CD4-positive, alpha-beta T cell treated with Interleukin-15 for 1 hour (primary cell): Measurements from ENCODE around the gene CPE.

ENCODE experiments used
- DNase-seq: peaks from one replicate; pipeline ENCODE4 v3.0.0-alpha.2; 2020

Gene CPE

DNA sequence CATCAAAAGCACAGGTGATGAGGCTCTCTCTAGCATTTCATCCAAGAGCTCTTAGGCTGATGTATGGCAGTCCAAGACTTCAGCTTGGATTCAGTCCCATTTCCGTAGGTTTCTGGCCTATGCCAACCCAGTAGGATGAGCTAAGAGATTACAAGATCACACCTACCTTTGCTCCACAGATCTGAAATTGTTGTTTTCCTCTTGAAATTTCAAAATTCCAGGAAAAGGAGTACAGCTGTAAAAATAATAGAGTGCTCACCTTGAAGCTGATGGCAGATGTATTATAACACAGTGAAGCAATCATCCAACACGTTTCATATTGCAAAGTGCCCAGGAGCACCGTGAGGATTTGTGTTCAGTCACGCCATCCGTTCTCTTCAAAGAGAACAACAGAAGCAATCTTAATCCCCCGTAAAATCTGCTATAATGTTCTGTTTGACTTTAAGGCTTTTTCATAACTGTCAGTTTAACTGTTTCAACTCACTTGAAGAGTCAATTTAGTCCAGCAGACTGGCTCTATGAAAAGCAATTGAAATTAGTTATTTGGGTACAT is 137.5 kb downstream of the CPE start:
- no peak for DNase-seq

DNA sequence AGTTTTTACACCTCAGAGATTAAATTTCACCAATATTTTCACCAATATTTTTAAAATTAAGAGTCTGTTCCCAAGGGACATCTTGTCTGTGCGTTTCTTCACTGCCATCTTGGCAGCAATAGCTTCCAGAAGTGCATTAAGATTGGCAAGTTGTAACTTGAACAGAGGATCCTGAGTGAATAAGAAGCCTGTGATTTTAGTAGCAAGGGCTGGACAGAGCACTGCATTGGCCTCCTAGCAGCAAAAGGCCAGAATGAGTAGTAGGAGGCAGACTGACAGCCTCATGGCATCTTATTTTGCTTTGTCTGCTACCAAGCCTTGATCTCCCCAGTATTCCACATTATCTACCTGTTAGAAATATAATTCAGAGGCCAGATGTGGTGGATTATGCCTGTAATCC is 138.4 kb downstream of the CPE start:
- DNase-seq = no peak

DNA sequence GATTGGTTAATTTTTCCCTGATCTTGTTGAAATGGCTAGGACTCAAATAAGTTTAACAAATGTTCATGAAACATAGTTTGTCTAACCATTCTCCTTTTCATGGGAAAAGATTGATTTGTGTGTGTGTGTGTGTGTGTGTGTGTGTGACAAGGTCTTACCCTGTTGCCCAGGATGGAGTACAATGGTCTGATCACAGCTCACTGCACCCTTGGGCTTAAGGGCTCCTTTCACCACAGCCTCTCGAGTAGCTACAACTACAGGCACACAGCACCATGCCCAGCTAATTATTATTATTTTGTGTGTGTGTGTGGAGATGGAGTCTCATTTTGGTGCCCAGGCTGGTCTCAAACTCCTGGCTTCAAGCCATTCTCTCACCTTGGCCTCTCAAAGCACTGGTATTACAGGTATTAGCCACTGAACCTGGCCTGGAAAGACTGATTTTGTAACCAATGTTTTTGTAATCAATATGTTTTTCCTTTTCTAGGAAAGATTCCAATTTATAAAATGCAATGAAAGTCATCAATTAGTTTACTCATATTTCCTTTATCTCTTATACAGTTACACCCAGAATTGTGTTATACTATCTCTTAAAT is 139.3 kb downstream of the CPE start:
- DNase-seq = no peak

DNA sequence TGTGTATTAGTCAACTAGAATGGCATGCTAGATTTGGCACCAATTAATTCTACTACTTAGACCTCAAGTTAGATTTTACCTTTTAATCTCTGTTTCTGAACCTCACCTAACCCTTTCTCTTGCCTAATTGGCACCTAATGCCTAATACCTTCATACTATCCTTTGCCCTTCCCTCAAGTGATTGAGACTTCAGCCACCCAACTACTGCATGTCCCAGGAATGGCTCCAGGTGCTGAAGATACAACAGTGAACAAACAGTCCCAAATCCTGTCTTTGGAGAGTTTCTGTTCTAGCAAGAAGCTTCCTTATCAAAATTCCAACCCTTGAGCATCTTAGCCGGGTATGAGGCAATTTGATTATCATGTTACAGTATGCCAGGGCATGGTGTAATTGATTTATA is 139.9 kb downstream of the CPE start:
- DNase-seq = no peak

DNA sequence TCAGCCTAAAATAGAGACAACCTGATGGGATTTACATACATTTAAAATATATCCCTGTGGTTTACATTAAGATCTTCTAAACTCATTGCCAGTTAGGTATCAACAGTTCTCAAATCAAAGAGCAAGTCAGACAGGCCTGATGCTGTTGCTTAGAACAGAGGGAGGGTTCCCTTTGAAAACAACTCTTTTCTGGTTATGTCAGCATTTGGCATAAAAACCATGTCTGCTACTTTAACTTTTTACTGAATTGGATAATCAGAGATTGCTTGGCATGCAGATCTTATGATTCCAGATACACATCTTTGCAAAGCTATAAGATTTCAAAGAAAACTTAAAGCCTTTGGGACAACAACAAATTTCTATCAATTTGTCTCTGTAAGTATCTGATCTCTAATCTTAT is 140.8 kb downstream of the CPE start:
- no peak for DNase-seq

DNA sequence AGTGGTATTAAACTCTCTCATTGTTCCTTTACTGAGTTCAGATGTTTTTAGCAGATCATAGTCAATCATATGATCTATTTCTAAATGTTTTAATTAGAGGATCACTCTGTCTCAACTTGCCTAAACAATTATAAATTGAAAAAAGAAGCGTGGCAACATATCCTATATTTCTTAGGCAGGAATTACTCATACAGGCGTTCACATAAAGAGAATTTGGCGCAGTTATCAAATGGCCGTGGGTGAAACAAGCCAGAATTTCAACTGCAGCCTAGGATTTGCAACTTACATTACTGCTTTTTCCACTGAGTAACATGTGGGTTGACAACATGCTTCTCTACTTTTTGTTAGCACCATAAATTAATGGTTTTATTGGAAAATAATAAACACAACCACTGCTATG is 141.3 kb downstream of the CPE start:
- DNase-seq = no peak

DNA sequence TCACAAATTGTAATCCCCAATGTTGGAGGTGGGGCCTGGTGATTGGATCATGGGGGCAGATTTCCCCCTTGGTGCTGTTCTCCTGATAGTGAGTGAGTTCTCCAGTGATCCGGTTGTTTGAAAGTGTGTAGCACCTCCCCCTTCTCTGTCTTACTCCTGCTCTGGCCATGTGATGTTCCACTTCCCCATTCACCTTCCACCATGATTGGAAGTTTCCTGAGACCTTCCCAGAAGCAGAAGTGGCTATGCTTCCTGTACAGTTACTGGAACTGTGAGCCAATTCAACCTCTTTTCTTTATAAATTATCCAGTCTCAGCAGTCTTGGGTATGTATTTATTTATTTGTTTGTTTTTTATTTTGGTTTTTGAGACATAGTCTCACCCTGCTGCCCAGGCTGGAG is 143.2 kb downstream of the CPE start:
- no peak for DNase-seq

DNA sequence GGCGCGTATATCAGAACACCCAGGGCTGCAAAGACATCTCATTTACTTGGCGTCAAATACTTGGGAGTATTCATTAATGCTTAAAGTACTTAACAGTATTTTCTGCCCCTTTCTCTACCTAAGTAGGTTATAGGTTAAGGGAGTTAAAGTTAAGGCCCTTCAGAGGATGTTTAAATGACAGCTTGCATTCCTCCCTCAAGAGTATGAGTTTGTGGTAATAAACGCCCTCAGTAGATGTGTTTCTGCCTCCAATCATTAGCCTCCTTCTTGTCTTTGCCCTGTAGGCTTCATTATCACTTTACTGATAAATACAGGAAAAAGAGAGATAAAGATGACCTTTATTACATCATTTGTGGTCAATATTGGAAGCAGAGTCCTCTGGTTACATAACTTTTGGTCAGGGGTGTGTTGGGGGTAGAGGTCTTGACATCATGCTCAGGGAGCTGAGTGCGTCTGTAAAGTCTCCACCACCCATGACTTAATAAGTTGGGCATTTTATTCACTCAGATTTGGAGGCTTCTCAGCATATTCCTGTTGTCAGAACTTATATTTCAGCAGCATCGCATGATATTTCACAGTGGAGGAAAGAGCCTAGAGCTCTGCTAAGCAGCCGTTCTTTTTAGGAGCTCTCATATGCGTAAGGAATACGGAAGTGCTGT is 145.9 kb downstream of the CPE start:
- no peak for DNase-seq

DNA sequence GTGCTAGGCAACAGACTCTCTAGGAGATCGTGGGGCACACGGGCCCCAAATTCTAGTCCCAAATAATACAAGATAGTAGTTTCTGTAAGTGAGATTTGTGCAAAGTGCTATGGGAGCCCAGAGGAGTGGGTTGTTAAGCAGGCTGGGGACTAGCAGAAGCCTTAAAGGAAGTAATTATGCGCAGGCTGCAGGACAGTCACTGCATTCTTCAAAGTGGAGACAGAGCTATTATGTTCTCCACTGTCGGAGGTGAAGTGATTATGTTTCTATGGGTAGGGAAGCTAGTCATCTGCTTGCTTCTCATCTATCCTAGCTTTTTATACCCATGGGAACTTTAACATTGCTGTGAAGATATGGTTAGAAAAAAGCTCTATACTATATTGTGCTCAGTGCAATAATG is 154.2 kb downstream of the CPE start:
- no peak for DNase-seq

DNA sequence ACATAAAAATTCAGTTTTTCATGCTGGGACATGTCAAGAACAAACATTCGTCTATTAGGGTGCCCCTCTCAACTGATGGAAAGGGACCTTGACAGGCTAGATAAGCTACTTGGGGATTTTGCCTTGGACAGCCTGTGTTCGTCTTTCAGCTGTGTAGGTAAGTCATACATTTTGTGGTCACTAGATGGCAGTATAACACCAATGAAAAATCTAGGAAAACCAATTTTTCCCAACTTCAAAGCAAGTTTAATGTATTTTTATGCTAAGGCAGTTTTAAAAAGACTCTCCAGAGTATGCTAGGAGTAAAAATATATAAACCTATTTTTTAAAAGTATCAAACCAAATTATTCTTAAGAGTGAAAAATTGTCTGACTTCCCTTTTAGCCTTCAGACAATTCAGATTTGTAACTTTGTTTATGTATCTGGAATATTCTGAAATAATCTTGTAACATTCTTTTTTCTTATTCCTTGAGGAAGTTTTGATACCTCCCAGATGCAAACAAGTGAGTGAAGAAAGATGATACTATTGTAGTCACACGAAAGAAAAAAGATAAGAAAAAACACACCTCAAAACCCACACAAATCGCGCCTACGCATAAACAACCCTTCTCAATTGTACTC is 158.3 kb downstream of the CPE start:
- no peak for DNase-seq

DNA sequence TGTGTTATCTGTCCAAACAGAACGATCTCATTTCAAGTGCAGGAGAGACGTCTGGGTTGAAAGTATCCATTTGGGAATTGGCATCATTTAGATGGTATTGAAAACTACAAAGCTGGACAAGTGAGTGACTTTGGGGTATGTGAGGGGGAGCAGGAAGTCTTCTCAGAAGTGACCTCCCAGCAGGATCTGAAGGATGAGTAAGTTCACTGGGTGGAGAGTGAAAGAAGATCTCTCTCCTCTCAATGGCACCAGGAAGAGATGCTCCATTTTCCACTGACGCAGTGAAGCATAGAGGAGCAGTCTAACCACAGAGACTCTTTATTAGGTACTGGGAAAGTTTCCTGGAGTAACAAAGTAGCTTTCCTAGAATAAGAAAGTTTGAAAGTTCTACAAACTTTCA is 161.0 kb downstream of the CPE start:
- DNase-seq = no peak

DNA sequence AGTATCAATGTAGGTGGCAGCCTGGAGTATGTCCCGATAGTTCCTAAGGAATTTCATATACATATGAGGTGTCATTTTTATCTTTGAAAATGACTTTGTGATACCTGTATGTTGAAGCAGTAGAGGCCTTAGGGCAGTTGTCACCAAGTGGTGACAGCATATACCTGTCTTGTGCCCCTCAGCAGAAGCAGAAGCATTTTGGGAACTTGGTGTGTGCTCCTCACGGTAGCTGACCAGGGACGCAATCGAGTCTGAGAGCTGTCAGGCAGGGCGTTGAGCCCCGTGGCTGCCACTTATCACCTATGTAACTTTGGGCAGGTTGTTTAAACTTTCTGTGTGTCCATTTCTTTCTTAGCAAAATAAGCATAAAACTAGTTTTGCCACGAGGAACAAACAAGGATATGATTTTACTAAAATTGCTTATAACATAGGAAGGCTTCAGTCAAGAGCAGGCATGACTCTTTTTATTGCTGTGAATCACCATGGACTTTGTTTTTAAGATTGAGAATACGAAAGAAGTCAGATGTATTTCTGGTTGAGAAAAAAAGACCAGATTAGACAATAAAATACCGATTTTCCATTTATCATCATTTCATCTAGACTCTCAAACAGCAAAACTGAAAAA is 161.5 kb downstream of the CPE start:
- no peak for DNase-seq

DNA sequence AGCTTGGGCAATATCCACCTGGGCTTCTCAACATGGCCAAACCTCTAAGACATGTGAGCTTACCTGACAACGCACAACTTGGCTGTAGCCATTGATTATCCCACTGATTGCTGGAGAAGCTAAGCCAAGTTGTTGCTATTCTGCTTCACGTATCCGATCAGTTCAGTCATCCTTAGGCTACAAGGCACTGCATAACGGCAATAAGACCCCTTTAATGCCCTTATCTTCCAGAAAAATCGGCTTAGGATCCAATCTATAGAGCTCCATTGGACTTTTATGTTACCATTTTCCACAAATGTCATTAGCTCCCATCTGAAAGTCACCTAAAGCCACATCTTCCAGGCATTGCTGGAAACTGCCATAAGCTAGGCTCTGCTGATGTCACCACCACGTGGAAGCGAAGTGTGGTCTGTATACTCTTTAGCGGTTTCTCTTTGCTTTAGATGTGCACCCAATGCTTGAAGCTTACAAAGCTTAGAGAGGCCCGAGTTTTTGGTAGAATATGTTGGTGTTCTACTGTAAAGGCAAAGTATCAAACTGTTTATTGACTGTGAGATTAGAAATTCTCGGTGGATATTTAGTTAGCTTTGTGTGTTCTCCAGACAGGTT is 163.1 kb downstream of the CPE start:
- DNase-seq = no peak

DNA sequence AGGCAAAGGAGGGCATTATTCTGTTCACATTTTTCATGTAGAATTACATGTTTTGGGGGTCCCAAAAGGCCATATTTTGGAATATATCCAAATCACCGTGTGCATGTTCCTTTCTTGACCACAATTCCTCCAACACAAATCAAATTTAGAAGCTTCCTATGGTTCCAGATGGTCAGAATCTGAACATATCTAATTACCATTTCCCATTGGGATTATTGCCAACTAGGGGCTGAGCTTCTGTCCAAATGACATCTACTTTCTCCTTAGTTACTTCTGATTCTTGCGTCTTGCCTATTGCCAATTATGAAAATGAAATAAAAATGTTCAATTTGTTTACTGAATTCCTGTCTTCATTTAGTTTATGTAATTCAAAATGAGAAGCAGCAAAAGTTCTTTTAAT is 163.7 kb downstream of the CPE start:
- DNase-seq = no peak
